ENCODE measurements around the gene SOX5.
"Not testable (repeated sequence)": the region's sequence is repeated elsewhere in the genome, so short reads cannot be mapped to it uniquely, and the experiment has no call there.

Gene SOX5

DNA sequence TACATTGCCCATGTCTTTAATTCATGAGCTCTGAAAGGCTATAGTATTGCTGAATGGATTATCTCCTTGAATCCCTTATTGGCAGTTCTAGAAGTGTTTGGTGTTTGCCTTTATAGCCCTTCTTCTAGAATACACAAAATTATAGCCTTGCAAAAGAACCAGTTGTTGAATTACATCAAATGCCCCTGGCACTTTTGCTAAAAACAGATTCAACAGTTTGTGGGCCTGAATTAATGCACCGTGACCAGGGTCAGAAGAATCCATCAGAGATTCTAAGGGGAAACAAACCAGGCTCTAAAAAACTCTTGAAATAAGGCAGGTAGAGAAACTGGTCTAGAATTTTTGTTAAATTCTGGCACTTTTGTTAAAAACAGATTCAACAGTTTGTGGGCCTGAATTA is 197.8 kb downstream of the SOX5 start:
- DNase-seq, result no peak

DNA sequence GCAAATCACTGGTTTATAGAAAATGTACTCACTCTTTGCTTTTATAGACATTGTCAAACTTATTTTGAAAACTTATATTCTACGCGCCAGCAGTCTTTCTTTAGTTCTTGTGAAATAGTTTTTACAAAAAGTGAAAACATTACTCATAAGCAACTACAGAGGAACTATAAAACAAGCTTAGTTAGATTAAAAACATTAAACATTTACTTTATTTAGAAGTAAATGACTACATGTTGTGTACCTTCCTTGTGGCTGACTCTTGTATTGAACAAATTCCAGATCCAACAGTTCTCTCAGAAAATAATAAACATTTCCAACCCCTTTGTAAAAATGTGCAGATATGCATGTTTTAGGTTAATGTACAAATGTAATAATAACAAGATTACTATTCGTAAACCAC is 198.5 kb downstream of the SOX5 start:
- no peak for DNase-seq

GRCh38 chr12:23744696-23745095 is 204.8 kb downstream of the SOX5 start:
- DNase-seq, result no peak

GRCh38 chr12:23742574-23742973 is 206.9 kb downstream of the SOX5 start:
- no peak for DNase-seq

DNA sequence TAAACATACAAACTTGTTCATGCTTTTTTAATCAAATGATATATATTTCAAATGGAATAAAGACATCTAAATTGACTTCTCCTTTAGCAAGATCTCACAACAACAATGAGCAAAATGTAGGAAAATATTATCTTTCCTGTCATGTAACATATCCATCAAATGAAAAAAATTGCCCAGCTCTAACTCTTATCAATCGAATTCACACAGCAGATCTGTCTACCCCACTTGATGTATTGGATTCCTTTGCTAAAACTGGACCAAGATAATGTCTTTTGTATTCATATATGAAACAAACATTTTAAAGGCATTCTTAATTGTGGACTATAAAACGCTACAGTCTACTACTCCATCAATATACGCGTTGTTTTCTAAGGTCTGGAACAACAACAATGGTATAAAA is 218.0 kb downstream of the SOX5 start:
- DNase-seq, result no peak

DNA sequence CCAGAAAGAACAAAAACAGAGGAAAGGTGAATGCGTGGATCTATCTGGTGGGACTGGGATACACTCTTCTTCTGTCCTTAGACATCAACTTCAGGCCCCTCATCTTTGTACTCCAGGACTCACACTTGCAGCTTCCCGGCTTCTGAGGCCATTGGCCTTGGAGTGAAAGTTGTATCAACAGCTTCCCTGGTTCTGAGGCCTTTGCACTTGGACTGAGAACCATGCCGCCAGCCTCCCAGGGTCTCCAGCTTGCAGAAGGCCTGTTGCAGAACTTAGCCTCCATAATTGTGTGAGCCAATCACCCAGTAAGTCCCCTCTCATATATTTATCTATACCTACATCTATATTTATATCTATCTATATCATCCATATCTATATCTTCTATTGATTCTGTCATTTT is 218.4 kb downstream of the SOX5 start:
- no peak for DNase-seq

GRCh38 chr12:23729359-23729758 is 220.1 kb downstream of the SOX5 start:
- DNase-seq, result no peak

DNA sequence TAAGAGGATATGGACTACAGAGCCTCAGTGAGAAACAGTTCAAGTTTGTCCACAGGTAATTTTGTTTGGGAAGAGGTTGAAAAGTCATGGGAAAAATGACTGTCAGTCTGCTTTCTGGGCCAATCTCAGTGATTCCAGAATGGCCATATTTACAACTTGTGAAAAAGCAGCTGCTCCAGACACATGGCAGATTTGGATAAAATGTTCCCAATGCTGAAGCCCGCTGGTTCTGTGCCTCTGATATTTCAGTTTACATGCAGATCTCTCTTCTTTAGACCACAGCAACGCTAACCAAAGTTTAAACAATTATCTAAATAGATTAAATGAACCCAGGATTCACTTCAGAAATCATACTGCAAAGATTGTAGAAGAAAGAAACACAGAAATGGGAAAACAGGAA is 222.8 kb downstream of the SOX5 start:
- DNase-seq, result no peak

GRCh38 chr12:23722655-23723054 is 226.8 kb downstream of the SOX5 start:
- DNase-seq, result no peak

DNA sequence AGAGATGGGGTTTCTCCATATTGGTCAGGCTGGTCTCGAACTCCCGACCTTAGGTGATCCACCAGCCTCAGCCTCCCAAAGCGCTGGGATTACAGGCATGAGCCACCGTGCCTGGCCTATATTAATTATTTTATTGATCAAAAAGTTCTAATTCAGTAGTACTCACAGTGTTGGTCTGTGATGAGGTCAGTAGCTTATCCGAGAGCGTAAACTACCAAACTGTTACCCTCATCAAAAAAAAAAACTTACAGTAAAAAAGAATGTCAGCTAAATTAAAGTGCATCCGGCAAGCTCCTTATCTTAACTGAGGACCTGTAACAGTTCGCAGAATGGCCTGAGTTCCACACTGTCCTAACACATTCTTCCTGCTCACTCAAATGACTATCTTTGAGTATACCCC is 228.2 kb downstream of the SOX5 start:
- no peak for DNase-seq

GRCh38 chr12:23719493-23719892 is 230.0 kb downstream of the SOX5 start:
- no peak for DNase-seq

GRCh38 chr12:23710361-23710760 is 239.1 kb downstream of the SOX5 start:
- DNase-seq, result not testable (repeated sequence)

GRCh38 chr12:23708185-23708837 is 241.2 kb downstream of the SOX5 start:
- DNase-seq, result no peak

DNA sequence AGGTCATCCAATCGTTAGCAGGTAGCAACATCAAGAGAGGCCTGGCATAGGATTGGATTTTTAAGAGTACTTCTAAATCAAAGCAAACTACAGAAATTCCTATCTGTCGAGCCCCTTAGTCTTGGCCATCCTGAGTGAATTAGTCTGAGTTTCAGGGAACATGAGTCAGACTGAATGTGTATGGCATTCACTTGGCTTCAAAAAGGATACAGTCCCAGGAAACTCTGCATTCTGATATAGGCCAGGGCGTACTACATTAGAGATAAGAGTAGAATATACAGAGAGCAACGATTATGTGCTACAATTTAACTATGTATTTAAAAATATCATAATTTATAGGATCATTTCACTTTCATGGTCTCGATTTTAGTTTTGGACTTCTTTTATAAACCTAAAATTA is 242.2 kb downstream of the SOX5 start:
- DNase-seq, result no peak

- DNase-seq, result no peak
These were observed 244.2 kb downstream of the SOX5 start for GRCh38 chr12:23704992-23705943.

GRCh38 chr12:23703051-23703450 is 246.4 kb downstream of the SOX5 start:
- no peak for DNase-seq

GRCh38 chr12:23699031-23699430 is 250.4 kb downstream of the SOX5 start:
- DNase-seq, result no peak

- DNase-seq, result no peak
These were observed 254.6 kb downstream of the SOX5 start for GRCh38 chr12:23694920-23695319.

GRCh38 chr12:23694307-23694706 is 255.2 kb downstream of the SOX5 start:
- no peak for DNase-seq

DNA sequence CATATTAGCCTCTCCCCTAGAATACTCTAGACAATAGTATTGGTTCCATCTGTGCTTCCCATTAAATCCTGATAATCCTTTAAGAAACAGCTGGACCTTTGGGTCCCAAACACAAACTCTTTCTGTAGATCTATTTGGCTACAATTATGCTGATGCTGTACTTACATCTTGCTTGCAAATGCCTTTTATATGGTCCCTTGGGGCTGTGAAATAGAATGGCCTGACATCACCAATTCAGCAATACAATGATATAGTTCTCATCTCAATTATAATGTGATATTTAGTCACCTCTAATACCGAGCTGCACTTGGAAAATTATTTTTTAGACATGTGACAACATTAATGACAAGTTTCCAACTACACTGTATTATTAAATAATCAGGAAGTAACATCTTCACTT is 261.5 kb downstream of the SOX5 start:
- DNase-seq, result no peak

- DNase-seq, result no peak
These were observed 263.4 kb downstream of the SOX5 start for GRCh38 chr12:23686095-23686494.

DNA sequence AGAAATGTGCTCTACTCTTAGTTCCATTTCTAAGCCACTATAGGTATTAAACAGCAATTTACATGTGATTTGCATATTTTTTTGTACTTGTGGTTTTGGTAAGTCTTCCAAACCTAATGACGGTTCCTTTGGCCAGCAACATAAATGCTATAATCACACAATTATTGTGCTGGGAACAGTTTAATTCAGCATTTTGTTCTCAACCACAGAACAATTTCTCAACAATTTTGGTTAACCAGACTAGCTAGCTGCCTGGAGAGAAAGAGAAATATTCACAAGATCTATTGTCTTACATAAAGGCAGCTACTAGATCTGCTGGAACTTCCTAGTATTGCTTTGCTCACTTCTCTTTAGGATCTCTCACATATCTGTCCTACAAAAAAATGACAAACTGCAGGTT is 265.3 kb downstream of the SOX5 start:
- no peak for DNase-seq

DNA sequence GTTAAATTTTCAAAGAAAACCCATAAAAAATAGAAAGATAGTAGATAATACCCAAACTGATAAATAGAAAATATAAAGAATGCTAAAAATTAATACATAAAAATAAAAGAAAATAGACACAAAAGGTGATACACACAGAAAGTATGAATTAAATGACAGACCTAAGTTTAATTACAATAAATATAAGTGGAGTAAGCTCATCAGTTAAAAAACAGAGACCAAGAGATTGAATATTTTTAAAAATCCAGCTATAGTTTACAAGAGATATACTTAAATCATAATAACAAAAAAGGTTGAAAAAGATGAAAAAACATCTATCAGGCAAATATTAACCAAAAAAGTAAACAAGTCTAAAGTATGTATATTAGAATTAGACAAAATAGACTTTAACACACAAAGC is 268.2 kb downstream of the SOX5 start:
- DNase-seq, result no peak

GRCh38 chr12:23674064-23674463 is 275.4 kb downstream of the SOX5 start:
- DNase-seq, result no peak

Data from left hindlimb (tissue), 1 donor.